ENCODE data around the gene PUS3.

- TF ChIP-seq HDGF (IDR thresholded peaks at IDR 0.05; ENCODE audit: borderline replicate concordance) (no peak), L3MBTL2 (conservative IDR thresholded peaks at IDR 0.05) (no peak), FOXA1 (IDR thresholded peaks at IDR 0.05) (no peak), ARNT (IDR thresholded peaks at IDR 0.05) (no peak), FOXK2 (IDR thresholded peaks at IDR 0.05) (no peak), FOXM1 (IDR thresholded peaks at IDR 0.05; ENCODE audit: borderline replicate concordance) (no peak), TARDBP (IDR thresholded peaks at IDR 0.05) (no peak), ELF4 (IDR thresholded peaks at IDR 0.05) (no peak), SUZ12 (IDR thresholded peaks at IDR 0.05) (no peak), SP1 (IDR thresholded peaks at IDR 0.05) (no peak), BHLHE40 (IDR thresholded peaks at IDR 0.05; ENCODE audit: borderline replicate concordance) (no peak), LEF1 (IDR thresholded peaks at IDR 0.05; ENCODE audit: borderline replicate concordance) (no peak), CTBP1 (IDR thresholded peaks at IDR 0.05; ENCODE audit: borderline replicate concordance) (no peak)
- TF ChIP-seq, protein P1, sequence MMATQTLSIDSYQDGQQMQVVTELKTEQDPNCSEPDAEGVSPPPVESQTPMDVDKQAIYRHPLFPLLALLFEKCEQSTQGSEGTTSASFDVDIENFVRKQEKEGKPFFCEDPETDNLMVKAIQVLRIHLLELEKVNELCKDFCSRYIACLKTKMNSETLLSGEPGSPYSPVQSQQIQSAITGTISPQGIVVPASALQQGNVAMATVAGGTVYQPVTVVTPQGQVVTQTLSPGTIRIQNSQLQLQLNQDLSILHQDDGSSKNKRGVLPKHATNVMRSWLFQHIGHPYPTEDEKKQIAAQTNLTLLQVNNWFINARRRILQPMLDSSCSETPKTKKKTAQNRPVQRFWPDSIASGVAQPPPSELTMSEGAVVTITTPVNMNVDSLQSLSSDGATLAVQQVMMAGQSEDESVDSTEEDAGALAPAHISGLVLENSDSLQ (IDR thresholded peaks at IDR 0.05) = no peak
Observed at GRCh38 chr11:125918140-125918840, 15.3 kb upstream of the PUS3 start.
